Measurements from ENCODE around the gene PATZ1.

The PATZ1 gene

DNA sequence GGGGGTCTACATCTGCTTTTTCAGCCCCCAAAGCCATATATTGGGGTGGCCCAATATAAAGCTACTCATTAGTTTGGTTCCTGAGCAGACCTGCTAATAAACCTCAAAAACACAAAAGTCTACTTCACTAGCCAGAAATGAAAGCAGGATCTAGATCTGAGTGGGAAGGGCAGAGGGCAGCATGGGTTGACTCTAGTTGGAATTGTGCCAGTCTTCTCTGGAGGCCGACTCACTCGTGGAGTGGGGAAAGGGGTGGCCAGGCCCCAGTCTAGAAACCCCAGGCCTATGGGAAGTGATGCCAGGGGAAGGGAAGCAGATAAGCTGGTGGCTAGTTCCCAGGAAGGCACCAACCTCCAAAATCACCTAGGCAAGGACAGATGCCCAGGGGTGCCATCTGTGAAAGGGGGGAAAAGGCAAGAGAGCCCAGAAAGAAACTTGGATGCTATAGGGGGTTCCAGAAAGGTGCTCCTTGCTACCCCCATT lies 5.3 kb downstream of the PATZ1 start:
- DNase-seq (ENCODE audit: extremely low spot score) = no peak
- ChIA-PET POLR2A (no interaction called here), CTCF (interaction anchor here (1.2 kb wide), 1 partner anchor 27 kb away, joined by 3 read pairs; no protein-coding TSS in a partner anchor)
- TF ChIP-seq, protein P1, sequence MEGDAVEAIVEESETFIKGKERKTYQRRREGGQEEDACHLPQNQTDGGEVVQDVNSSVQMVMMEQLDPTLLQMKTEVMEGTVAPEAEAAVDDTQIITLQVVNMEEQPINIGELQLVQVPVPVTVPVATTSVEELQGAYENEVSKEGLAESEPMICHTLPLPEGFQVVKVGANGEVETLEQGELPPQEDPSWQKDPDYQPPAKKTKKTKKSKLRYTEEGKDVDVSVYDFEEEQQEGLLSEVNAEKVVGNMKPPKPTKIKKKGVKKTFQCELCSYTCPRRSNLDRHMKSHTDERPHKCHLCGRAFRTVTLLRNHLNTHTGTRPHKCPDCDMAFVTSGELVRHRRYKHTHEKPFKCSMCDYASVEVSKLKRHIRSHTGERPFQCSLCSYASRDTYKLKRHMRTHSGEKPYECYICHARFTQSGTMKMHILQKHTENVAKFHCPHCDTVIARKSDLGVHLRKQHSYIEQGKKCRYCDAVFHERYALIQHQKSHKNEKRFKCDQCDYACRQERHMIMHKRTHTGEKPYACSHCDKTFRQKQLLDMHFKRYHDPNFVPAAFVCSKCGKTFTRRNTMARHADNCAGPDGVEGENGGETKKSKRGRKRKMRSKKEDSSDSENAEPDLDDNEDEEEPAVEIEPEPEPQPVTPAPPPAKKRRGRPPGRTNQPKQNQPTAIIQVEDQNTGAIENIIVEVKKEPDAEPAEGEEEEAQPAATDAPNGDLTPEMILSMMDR (IDR thresholded peaks at IDR 0.05; ENCODE audit: control extremely low read depth, extremely low read depth, low read depth, missing control alignments) = no peak

DNA sequence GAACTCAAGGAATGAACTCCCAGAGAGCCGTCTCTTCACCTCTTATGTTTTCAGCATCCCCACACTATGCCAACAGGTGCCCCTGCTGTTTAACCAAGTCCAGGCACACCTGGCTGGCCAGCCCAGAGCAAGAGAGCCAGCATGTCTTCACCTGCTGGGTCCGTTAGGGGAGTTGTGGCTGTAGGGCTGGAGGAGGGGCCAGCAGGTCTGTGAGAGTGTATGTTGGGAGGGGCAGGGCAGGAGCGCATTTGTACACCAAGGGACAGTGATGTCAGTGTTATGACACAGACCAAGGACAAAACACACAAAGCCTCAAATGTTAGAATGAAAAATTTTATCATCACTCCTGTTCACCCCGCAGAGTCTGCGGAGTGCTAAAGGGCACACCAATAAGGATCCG lies 5.8 kb downstream of the PATZ1 start:
- TF ChIP-seq, protein P1 (IDR thresholded peaks at IDR 0.05; ENCODE audit: control extremely low read depth, extremely low read depth, low read depth, missing control alignments) = no peak
- no peak for DNase-seq (ENCODE audit: extremely low spot score)
- ChIA-PET POLR2A (no interaction called here), CTCF (interaction anchor here (1.1 to 1.2 kb wide), 2 partner anchors 19 to 27 kb away, joined by 3 read pairs; no protein-coding TSS in a partner anchor)

DNA sequence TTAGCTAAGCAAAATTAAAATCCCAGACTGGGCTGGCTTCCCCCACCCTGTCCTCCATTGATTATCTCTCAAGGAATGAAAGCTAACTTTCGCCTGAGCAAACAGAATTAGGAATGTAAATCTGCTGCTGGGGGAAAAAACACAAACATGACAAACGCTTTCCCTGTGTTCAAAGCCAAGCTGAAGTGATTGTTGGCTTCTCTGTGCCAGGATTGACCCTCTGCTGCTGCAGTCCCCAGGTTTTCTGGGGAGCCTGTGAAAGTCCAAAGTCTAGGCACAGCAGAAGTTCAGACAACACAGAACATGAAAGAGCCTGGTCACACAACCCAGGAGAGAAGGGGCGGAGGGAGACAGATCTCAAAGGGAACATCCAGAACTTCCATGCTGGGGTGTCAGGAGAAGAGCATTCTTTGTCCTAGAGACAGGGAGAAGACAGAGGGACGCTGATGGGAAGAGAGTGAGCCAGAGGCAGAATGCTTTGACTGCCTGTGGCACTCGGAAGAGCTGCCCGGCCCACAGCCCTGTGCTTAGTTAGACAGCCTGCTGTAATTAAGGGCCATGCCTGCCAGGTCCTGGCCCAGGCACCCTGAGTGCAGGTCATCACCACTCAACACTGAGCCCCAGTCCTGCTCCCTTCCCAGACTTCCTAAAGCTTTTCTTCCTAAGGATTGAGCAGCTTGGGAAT lies 6.9 kb downstream of the PATZ1 start:
- no peak for DNase-seq (ENCODE audit: extremely low spot score)
- TF ChIP-seq, protein P1 (IDR thresholded peaks at IDR 0.05; ENCODE audit: control extremely low read depth, extremely low read depth, low read depth, missing control alignments) = no peak
- POLR2A ChIA-PET = interaction anchor here (0.6 kb wide), 1 partner anchor 399 kb away, joined by 4 read pairs; no protein-coding TSS in a partner anchor
- CTCF ChIA-PET = interaction anchor here (1.1 to 5.5 kb wide), 4 partner anchors 14 to 47 kb away, joined by 3 to 30 read pairs (median 4); partner anchors contain the start of gene PIK3IP1

DNA sequence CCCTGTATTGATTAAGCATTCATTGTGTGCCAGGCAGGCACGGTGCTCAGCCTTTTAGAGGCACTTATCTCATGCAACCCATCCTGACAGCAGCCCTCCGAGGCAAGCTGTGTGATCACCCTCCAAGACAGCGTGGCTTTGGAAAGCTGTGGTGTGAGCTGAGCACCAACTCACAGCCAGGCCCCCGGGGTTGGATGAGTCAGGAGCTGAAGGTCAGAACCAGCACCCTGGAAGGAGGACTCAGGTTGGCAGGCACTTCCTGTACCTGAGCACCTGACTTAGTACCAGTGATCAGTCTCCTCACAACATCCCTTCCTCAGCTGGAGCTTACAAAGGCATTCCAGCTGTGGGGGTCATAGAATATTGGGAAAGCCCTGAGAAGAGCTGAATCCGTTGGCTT lies 9.0 kb downstream of the PATZ1 start:
- no peak for DNase-seq (ENCODE audit: extremely low spot score)
- TF ChIP-seq, protein P1 (IDR thresholded peaks at IDR 0.05; ENCODE audit: control extremely low read depth, extremely low read depth, low read depth, missing control alignments) = no peak
- CTCF ChIA-PET = interaction anchor here (1.3 to 5.5 kb wide), 3 partner anchors 9 to 24 kb away, joined by 4 to 30 read pairs (median 4); no protein-coding TSS in a partner anchor
- POLR2A ChIA-PET = no interaction called here

DNA sequence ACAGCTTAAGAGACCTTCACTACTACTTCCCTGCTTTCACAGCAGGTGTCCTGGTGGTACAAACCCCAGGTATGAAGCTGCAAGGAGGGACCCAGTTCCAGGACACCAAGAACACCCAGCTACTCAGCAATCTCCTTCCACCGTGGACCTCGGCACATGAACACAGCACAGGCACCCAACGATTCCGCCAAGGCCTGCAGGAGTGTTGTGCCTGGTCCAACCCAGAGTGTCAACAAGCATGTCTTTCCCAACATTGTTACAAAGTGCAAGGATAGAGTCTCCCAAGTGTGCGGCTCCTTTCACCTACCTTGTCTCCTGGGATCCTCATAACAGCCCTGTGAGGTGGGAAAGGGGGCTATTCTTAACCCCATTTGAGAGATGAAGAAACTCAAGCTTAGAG lies 11.8 kb downstream of the PATZ1 start:
- no peak for DNase-seq (ENCODE audit: extremely low spot score)
- ChIA-PET CTCF (interaction anchor here (0.7 to 1.5 kb wide), 6 partner anchors 8 to 643 kb away, joined by 3 to 5 read pairs (median 3); no protein-coding TSS in a partner anchor), POLR2A (no interaction called here)
- TF ChIP-seq, protein P1 (IDR thresholded peaks at IDR 0.05; ENCODE audit: control extremely low read depth, extremely low read depth, low read depth, missing control alignments) = no peak

DNA sequence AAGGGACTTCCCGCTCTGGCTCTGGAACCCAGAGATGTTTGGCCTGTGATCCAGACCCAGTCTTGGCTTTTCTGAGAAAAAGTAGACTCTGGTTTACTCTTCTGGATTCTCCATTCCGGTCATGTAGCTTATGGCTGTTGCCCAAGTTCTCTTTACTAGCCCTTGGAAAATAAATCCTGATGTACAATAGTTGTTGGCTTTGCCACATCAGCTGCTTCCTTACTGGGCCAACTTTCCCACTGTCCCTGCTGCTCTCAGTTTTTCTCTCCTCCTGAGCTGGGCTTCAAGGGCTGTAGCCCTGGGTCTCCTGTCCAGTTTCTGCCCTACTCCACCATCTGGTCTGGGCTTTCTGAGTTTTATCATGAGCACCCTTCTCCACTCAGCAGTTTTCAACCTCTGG lies 12.5 kb downstream of the PATZ1 start:
- TF ChIP-seq, protein P1 (IDR thresholded peaks at IDR 0.05; ENCODE audit: control extremely low read depth, extremely low read depth, low read depth, missing control alignments) = no peak
- CTCF ChIA-PET = interaction anchor here (0.9 to 1.5 kb wide), 6 partner anchors 9 to 644 kb away, joined by 3 to 4 read pairs (median 3); partner anchors contain the start of gene PATZ1
- no peak for DNase-seq (ENCODE audit: extremely low spot score)
- POLR2A ChIA-PET = no interaction called here

Data from GM10248 (cell line).